GM03348 (cell line): Measurements from ENCODE around the gene SETD2.

Source experiments
- DNase-seq: peaks from one replicate; pipeline ENCODE4 v3.0.0; 2012; ENCODE audit warnings: low spot score

SETD2 gene

DNA sequence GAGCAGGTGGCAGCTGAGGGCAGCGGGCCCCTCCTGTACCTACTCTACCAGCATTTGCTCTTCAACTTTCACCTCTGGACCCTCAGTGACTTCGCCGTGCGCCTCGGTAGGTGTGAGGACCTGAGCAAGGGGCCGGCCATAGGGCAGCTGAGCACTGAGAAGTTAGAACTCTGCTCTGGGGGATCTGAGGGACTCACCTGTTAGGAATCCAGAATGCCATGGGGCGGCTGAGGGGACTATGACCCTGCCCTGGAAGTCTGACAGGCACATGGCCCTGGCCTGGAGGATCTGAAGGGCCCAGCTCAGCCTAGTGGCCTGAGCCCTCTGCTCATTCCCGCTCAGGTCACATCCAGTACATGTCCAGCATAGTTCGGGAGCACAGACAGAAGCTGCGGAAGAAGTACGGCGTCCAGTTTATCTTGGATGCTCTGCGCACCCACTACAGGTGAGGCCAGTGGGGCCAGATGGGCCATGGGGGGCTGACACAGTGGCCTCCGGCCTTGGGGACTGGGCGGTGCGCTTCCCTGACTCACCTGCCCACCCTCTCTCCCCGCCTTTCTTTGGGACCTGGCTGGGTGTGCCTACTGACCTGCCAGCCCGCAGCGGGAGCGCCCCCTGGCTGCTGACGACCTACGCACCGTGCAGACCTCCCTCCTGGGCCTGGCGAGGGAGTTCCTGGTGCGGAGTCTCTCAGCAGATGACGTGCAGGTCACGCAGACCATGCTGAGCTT is 165.6 kb downstream of the SETD2 start:
- DNase-seq = peak; percentile 56

DNA sequence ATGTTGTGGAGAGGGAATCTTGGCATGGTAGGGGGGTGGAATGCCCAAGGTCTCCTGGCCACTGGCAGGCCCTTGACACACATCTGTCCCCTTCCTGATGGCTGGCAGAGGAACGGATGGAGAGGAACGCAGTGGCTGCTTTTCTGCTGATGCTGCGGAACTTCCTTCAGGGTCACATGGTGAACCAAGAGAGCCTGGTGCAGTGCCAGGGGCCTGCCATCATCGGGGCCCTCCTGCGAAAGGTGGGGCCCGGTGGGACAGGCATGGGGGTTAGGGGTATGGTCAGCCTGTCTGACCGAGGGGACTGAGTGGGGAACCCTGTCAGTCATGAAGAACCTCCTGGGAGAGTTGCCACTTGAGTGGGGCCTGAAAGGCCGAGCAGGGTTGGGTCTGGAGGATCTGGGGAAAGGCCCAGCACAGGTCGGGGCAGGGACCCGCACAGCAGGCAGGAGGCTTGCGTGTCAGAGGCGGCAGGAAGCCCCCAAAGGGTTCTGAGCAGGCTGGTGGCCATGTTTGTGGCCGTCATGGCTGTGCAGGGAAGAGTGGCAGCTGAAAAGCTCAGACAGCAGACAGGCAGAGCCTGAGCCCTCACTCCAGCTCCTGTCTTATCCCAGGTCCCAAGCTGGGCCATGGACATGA is 166.3 kb downstream of the SETD2 start:
- DNase-seq = no peak

DNA sequence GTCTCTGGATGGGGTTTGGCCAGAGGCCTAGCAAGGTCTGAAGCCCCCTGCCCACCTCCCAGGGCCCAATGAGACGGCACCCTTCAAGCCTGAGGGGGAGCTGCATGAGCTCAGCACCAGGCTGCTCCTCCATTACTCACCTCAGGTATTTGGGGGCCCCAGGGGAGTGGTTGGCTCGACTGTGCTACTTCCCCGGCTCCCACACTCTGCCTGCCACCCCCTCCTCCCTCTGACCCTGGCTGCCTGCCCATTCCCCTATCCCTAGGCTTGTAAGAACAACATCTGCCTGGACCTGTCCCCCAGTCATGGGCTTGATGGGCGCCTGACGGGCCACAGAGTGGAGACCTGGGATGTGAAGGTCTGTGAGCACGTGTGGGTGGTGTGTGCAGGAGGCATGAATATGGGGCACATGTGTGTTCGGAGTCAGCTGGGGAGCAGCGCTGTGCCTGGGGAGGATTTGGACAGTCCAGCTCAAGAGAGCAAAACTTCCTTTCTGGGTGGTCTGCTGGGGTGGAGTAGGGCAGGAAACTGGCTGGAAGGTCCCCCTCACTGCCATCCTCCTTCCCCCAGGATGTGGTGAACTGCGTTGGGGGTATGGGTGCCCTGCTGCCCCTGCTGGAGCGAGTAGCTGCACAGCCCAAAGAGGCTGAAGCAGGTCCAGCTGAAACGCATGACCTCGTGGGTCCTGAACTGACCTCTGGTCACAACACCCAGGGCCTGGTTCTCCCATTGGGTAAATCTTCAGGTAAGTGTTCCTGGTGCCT is 167.0 kb downstream of the SETD2 start:
- DNase-seq = no peak

DNA sequence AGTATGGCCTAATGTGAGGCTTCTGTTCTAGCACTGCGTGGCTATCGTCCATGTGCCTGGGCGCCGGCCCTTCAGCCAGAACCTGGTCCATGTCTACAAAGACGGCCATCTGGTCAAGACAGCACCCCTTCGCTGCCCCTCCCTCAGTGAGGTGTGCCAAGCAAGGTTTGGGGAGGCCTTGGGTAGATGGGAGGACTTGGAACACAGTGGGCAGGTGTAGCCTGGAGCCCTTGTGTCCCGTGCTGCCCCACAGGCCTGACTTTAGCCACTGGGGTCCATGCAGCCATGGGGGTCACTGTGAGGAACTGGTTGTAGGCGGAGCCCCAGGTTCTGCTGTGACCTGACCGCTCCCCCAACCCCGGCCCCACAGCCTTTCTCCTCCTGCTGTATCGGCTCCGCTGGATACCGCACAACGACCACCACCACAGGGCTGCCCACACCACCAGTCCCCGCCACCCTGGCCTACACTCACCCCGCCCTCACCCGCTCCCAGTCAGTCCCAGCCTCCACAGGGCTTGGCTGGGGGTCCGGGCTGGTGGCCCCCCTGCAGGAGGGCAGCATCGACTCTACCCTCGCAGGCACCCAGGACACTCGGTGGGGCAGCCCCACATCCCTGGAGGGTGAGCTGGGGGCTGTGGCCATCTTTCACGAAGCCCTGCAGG is 167.9 kb downstream of the SETD2 start:
- no peak for DNase-seq

DNA sequence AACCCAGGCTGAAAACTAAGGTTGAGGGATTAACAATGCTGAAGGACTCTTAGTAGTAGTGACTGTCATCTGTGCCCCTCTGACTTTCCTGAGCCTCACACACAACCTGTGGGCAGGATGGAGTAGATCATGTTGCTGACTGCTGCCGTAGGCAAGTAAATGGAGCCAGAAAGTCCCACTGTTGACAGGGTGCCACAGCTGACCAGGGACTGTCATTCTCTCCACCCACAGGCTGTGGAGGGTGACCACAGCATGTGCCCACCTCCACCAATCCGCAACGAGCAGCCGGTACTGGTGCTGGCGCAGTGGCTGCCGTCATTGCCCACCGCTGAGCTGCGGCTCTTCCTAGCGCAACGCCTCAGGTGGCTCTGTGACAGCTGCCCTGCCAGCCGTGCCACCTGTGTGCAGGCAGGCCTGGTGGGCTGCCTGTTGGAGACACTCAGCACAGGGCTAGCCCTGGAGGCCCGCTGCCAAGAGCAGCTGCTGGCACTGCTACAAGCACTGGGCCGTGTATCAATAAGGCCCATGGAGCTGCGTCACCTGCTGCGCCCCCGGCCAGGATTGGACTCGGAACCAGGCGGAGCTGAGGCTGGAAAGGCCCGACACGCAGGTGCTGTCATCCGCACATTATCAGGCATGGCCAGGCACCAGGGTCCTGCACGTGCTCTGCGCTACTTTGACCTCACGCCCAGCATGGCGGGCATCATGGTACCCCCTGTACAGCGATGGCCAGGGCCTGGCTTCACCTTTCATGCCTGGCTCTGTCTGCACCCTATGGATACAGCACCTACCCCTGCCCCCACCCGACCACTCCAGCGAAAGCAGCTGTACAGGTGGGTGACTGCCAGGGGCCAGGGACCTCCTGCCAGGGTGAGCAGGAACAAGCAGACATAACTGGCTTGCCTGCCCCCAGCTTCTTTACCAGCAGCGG is 168.8 kb downstream of the SETD2 start:
- DNase-seq = no peak

DNA sequence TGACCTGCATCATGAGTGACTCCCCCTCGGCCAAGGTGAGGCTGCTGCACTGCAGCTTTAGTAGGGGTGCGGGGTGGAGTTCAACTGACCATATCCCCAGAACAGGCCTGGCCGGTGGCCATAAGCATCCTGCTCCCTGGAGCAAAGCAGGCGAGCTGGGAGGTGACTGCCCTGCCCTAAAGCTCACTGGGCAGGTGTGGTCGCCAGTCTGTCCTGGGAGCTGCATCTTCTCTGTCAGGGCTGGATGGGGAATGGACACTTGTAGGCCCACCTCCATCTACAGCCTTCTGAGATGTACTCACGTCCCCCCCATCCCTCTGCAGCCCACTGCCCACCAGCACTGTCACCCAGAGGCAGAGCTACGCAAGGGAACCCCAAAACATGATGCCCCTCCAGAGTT is 169.9 kb downstream of the SETD2 start:
- DNase-seq = no peak

DNA sequence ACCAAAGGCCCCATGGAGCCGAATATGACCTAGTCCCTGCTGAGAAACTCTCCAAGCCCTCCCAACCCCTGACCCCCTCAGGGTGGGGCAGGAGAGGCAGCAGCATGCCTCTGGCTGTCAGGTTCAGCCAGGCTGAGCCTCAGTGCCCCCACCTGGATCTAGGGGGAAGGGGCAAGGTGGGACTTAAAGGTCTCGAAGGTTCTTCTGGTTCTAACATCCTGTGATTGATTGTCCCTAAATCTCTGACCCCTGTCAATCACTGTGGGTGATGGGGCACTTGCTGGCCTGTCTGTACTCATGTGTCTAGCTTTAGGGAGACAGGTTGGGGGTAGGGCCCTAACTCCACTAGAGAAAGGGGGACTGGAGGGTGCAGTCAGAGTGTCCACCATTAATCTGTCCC is 170.6 kb downstream of the SETD2 start:
- DNase-seq = no peak

DNA sequence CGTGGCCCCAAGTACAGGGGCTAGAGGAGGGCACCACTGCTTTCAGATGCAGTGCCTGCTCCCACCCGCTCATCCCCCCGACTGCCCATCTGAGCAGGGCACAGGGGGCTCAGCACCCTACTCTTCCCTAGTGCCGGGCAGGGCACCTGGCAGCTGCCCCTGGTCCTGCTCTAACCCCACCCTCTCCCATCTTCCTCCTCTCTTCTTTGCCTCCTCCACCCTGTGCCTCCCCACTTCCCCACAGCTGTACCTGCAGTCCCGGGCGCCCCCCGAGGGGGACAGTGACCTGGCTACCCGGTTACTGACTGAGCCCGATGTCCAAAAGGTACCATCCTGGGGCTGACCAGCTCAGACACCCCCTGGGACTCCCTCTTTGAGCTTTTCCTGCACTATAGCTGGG is 171.7 kb downstream of the SETD2 start:
- no peak for DNase-seq

DNA sequence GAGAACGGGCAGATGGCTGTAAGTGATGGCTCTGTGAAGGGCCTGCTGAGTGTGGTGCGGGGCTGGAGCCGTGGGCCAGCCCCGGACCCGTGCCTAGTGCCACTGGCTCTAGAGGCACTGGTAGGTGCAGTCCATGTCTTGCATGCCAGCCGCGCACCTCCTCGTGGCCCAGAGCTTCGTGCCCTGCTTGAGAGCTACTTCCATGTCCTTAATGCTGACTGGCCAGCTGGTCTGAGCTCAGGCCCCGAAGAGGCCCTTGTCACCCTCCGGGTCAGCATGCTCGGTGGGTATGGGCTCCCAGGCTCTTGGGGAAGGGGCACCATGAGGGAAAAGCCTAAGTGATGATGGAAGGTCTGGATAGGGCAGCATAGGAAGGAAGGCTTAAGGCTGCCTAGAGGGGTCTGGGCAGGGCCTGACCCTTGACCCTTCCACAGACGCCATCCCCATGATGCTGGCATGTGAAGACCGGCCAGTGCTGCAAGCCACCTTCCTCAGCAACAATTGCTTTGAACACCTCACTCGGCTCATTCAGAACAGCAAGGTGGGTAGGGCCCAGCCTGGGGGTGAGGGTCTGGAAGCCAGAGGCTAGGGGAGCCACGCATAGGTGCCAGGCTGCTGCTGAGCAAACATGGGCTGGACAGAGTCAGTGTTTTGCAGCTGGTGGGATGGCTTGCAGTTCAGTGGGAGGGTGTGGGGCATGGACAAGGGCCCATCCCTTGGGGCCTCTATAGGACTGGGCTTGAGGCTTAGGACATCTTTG is 172.3 kb downstream of the SETD2 start:
- no peak for DNase-seq

DNA sequence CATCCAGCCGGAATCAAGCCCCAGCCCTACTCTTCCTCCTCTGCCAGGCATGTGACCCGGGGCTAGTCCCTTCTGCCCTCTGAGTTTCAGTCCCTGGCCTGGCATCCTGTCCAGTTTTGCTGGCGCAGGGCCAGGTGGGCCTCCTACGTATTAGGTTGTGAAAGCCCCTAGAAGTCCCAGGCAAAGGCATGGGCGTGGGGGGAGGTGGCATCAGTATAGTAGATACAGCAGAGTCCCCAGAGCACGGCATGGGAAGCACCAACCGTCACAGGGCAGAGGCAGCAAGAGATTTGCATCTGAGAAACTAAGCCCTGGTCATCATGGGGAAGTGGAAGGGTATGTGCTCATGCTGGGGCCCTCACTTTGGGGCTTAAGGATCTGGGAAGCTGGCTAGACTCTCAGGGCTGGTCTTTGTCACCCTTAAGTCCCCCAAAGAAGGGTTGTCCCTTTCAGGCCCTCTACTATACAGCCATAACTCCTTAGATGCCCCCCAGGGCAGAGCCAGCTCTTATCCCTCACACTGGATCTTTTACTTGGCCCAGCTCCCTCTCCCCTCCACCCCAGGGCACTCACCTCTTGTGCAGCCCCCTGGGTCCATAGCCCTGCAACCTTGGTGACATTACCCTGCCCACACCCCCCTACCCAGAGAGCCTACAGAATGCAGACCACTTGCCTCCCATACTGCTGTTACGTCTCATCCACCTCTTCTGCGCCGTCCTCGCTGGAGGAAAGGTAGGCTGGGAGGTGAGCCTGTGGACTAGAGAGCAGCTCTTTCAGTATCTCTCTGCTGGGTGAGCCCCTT is 173.1 kb downstream of the SETD2 start:
- DNase-seq = no peak

DNA sequence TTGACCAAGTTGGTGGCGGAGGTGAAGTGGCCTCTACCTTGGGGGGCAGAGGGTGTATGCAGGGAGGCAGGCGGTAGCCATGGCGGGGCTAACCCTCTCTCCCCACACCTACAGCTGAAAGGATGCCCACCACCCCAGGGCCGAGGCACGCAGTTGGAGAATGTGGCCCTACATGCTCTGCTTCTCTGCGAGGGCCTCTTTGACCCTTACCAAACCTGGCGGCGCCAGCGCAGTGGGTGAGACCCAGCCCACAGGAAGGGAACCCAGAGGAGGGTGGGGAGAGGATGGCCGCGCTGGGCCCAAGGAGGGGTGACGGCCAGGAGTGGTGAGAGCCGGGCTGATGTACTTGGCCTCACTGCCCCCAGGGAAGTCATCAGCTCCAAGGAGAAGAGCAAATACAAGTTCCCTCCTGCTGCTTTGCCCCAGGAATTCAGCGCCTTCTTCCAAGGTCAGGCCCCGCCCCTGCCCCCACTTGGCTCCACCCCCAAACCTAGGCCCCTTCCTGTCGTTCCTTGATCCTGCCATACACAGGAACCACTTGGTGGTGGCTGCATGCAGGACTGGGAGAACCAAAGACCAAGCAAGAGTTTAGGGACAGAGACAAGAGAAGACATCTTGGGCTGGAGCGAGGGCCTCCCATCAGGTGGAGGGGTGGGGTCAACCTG is 174.6 kb downstream of the SETD2 start:
- no peak for DNase-seq

DNA sequence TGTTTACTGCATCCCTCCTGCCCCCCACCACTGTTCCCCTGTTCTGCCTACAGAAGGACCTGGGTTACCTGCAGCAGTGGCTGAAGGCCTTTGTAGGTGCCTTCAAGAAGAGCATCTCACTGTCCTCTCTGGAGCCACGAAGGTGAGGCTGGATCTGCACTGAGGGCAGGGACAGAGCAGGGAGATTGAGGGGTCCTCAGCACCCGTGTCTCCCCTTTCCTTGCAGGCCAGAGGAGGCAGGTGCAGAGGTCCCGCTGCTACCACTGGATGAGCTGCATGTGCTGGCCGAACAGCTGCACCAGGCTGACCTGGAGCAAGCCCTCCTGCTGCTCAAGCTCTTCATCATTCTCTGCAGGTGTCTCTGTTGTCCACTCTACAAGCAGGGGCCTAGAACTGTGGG is 175.3 kb downstream of the SETD2 start:
- no peak for DNase-seq

DNA sequence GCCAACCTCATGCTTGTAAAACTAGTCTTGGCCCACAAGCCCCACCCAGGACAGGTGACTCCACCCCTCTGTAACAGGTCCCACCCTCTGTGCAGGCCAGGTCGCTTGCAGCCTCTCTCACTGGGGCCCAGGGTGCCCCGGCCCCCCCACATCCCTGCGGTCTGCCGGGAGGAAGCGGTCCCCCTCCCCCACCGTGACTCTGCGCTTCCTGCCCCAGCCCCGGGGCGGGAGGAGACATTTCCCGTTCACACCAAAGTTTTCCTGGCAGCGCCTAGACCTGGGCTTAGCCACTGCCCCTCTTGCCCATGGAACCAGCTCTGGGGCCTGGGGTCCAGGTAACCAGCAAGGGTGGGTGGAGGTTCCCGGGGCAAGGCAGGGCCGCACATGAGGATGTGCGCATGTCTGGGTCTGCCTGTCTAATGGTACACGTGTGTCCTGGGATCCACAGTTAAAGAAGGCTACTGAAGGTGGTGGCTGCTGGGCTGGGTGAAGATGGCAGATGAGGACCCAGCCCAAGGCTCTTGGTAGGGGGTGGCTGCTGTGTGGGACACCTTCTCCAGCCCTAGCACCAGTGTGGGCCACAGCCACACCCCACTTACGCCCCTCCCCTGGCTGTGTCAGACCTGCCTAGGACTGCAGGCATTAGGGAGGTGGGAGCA is 176.0 kb downstream of the SETD2 start:
- no peak for DNase-seq

DNA sequence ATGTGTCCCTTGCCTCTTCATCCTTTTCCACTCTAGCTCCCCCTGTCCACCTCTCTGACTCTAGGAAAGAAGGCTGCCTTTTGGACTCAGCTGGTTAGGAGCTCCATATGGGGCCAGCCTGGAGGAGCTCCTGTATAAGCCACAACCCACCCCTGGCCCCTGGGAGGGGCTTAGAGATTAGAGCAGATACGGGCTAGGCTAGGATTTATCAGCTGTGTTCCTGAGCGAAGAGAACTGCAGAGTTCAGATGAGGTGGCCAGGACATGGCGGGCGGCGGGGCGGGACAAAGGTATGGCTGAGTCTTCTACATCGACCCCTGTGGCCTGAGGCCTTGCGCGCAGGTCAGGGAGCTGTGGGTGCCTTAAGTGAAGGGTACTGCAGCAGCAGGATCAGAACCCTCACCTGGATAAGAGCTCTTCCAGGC is 176.6 kb downstream of the SETD2 start:
- DNase-seq = no peak

DNA sequence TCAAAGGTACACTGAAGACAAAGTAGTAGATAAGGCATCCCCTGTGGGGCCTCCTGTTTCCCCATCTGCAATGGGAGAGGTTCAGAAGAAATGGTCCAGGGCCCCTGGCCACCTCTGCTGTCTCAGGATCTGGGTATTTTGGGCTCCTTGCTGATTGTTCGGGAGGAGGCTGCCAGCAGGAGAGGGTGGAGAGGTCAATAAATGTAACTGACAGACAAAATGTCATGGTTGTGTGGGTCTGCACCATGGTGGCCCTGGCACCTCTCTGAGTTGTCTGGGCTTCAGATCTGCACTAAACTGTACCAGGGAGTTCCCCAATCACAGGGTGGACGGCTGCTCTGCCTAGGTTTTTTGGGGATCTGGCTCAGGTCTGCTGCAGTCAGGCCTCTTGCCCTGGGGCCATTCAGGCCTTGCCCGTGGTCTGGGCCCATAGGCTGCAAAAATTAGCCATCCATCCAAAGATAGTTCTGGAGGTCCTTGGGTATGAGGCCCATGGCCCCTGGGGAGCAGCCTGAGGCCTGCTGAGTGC is 177.1 kb downstream of the SETD2 start:
- no peak for DNase-seq

DNA sequence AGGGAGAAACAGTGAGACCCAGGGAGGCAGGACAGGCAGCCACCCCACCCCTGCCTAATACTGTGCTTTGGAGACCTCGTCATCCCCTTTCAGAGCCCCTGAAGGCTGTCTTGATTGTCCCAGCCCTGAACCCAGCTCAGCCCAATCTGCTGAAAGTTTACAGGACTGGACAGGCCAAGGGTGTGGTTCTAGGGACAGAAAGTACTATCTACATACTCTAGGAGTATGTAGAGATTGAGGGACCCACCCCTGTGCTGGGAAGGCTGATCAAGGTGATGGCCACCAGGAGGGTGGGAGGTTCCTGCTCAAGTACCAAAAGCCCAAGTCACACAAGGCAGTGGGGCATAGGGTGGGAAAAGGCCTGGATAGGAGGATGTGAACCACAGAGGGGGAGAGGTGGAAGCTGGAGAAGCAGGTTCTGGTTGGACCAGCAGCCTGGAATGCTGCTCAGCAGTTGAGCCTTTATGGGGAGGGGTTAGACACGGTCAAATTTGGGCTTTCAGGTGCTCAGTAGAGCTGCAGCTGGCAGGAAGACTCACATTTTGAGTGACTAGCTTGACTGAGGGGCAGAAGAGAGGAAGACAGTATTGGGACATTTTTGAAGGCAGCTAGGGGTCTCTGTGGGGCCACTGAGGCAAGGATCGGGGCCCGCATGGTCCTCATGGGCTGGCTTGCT is 177.7 kb downstream of the SETD2 start:
- no peak for DNase-seq

DNA sequence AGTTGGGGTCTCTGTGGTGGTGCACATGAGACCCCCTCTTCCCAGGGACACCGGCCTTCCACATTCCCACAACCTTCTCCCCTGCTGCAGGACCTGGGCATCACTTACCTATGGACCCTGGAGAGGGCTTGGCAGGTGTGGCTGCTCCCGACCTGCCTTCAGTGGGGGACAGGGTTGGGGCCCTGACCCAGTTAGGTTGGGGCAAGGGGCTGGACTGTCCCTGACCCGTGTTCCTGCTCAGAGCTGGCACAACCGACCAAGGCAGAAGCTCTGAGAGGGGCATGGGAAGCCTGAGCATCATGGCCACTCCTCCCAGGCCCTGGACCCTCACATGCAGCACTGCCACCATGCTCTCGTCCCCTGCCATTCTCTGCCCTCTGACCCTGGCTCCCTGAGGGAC is 178.3 kb downstream of the SETD2 start:
- DNase-seq = no peak
